ENCODE measurements around the gene EMP2. TPM values are rescaled to one million over a fixed set of nuclear protein-coding genes. Genes with fewer than 3 reads are reported as not detected.

EMP2 gene
- polyA plus RNA-seq, 3 donors = not detected

GRCh38 chr16:10543231-10543977, 37.0 kb downstream of the EMP2 start:
- Histone ChIP-seq H3K4me3 (replicated peaks in 1 of 3; ENCODE audit: low read depth in 2 of 3, low read length in 3 of 3) (no peak overlapping the region), H3K9ac (ENCODE audit: insufficient read depth, low read length, poor library complexity, severe bottlenecking) (no peak overlapping the region), H3K27ac (ENCODE audit: low read depth in 1 of 2, low read length in 2 of 2) (no peak overlapping the region), H4K20me1 (ENCODE audit: insufficient read depth, low read length) (no peaks in the 10 kb centered on the region), H3K79me2 (ENCODE audit: insufficient read depth, low read length) (no peaks in the 10 kb centered on the region), H3K36me3 (replicated peaks in 1 of 2; ENCODE audit: control insufficient read depth in 1 of 2, insufficient read depth in 2 of 2, low read length in 2 of 2) (no peaks in the 10 kb centered on the region), H3K4me2 (replicated peaks; ENCODE audit: extremely low read depth, low read length, poor library complexity, severe bottlenecking) (no peak overlapping the region), H3K4me1 (ENCODE audit: control insufficient read depth in 1 of 2, insufficient read depth in 2 of 2, low read length in 2 of 2) (no peaks in the 10 kb centered on the region), H3K27me3 (ENCODE audit: control insufficient read depth in 2 of 2, insufficient read depth in 2 of 2, low read length in 2 of 2) (no peaks in the 10 kb centered on the region), H2AFZ (ENCODE audit: insufficient read depth, low read depth, low read length, poor library complexity, severe bottlenecking) (no peak overlapping the region), H3K9me3 (replicated peaks in 1 of 2; ENCODE audit: control insufficient read depth in 1 of 2, insufficient read depth in 1 of 2, low read length in 2 of 2) (peaks cover 0 to 6% of the 10 kb centered on the region in 2 donors)
- intact Hi-C loops (cut with micrococcal nuclease) = no loop called here
- peaks cover 3 to 15% (median 11%) of the 10 kb centered on the region in 7 donors for H3K9me3 Mint-ChIP-seq
- H3K4me1 Mint-ChIP-seq = no peaks in the 10 kb centered on the region
- no peak for TF ChIP-seq CTCF (IDR thresholded peaks at IDR 0.05)
- peaks cover 1 to 3% (median 2%) of the 10 kb centered on the region in 3 donors for H3K27me3 Mint-ChIP-seq (ENCODE audit: low read depth in 3 of 3)
- no peak overlapping the region for H3K27ac Mint-ChIP-seq
- DNase-seq = no peak
- H3K36me3 Mint-ChIP-seq = no peaks in the 10 kb centered on the region
- WGBS (ENCODE audit: insufficient coverage) = no CpG with 5 or more reads among the region's 16 CpGs
- H3K4me3 Mint-ChIP-seq = no peak overlapping the region

DNA sequence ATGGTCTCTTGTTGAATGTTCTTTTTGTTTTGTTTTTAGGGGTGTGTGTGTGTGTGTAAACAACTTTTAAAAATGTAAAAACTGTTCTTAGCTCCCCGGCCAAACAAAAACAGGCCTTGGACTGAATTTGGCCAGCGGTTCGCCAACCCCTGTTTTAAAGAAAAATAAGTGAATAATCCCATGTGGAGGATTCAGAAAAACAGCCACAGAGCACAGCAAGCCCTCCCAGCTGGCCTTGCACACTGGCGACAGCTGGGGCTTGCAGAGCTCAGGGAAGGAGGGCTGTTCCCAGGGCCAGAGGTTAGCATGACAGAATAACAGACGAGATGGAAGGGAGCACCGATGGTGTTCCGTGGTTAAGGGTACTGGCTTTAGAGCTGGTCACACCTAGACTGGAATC, 39.0 kb downstream of the EMP2 start:
- intact Hi-C loops (cut with micrococcal nuclease) = no loop called here
- H3K36me3 Mint-ChIP-seq = no peaks in the 10 kb centered on the region
- Histone ChIP-seq H3K27ac (ENCODE audit: low read depth in 1 of 2, low read length in 2 of 2) (no peak overlapping the region), H3K4me3 (replicated peaks in 1 of 3; ENCODE audit: low read depth in 2 of 3, low read length in 3 of 3) (no peak overlapping the region), H3K36me3 (replicated peaks in 1 of 2; ENCODE audit: control insufficient read depth in 1 of 2, insufficient read depth in 2 of 2, low read length in 2 of 2) (no peaks in the 10 kb centered on the region), H3K4me2 (replicated peaks; ENCODE audit: extremely low read depth, low read length, poor library complexity, severe bottlenecking) (no peak overlapping the region), H3K27me3 (ENCODE audit: control insufficient read depth in 2 of 2, insufficient read depth in 2 of 2, low read length in 2 of 2) (no peaks in the 10 kb centered on the region), H4K20me1 (ENCODE audit: insufficient read depth, low read length) (no peaks in the 10 kb centered on the region), H3K9ac (ENCODE audit: insufficient read depth, low read length, poor library complexity, severe bottlenecking) (no peak overlapping the region), H3K9me3 (replicated peaks in 1 of 2; ENCODE audit: control insufficient read depth in 1 of 2, insufficient read depth in 1 of 2, low read length in 2 of 2) (no peaks in the 10 kb centered on the region), H3K4me1 (ENCODE audit: control insufficient read depth in 1 of 2, insufficient read depth in 2 of 2, low read length in 2 of 2) (no peaks in the 10 kb centered on the region), H2AFZ (ENCODE audit: insufficient read depth, low read depth, low read length, poor library complexity, severe bottlenecking) (no peak overlapping the region), H3K79me2 (ENCODE audit: insufficient read depth, low read length) (no peaks in the 10 kb centered on the region)
- no peak for DNase-seq
- TF ChIP-seq CTCF (IDR thresholded peaks at IDR 0.05) = no peak
- H3K9me3 Mint-ChIP-seq = peaks cover 0 to 1% (median 0%) of the 10 kb centered on the region in 7 donors
- H3K27me3 Mint-ChIP-seq (ENCODE audit: low read depth in 3 of 3) = peaks cover 1 to 7% (median 3%) of the 10 kb centered on the region in 3 donors
- WGBS (ENCODE audit: insufficient coverage) = 98% methylated on average over 4 of the region's 7 CpGs
- H3K4me1 Mint-ChIP-seq = no peaks in the 10 kb centered on the region
- H3K4me3 Mint-ChIP-seq = no peak overlapping the region
- no peak overlapping the region for H3K27ac Mint-ChIP-seq
